ENCODE measurements around the gene IRX2. TPM values are rescaled to one million over a fixed set of nuclear protein-coding genes. Genes with fewer than 3 reads are reported as not detected.

IRX2 gene
- total and polyA plus RNA-seq, 2 of the 8 experiments (the other 6 are each of a cell fraction or from before 2014, with no cell fraction given) = 23.4 to 40.4 TPM

DNA sequence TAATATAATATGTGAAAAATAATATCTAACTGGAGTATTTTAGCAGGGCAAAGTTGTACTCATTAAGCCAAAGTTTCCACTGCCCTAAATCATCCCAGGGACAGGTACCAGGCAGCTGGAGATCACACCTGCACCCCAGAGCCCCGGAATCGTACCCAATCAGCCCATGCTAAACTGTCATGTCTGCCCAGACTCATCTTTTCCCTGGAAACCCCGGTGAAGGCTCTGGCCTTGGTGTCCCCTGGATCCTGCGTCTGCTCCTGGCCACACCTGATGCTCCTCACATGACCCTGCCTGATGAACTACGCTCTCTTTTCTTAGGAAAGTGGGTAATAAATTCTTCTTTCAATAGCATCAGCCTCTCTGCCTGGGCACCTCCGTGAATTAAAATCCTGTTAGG, 15.6 kb upstream of the IRX2 start:
- H3K23me2 ChIP-seq (ENCODE audit: low read depth, low read length) = no peaks in the 10 kb centered on the region
- H3K9ac ChIP-seq (replicated peaks in 1 of 4; ENCODE audit: extremely low read depth in 1 of 4, low read depth in 3 of 4, low read length in 3 of 4) = no peak overlapping the region
- whole genome bisulfite sequencing, 2 experiments (ENCODE audit: extremely low coverage in 1 of 2, insufficient coverage in 1 of 2, insufficient read length in 1 of 2, insufficient replicate concordance in 2 of 2, low coverage in 1 of 2, low lambda C conversion rate in 2 of 2, missing lambda C conversion rate in 1 of 2) = 93% methylated on average over 6 of the region's 6 CpGs; no CpG with 5 or more reads in 1 of the 2 experiments
- no peaks in the 10 kb centered on the region for H3K79me1 ChIP-seq (ENCODE audit: low read depth, low read length)
- H2BK120ac ChIP-seq (replicated peaks; ENCODE audit: low read depth, low read length) = no peak overlapping the region
- no peak overlapping the region for H3K23ac ChIP-seq (ENCODE audit: insufficient read length)
- FAIRE-seq (no peak), DNase-seq (ENCODE audit: low read depth in 1 of 2, low spot score in 2 of 2) (no peak)
- no peaks in the 10 kb centered on the region for H3K36me3 ChIP-seq (ENCODE audit: control insufficient read depth in 2 of 4, insufficient read depth in 4 of 4, low read length in 3 of 4)
- H2BK20ac ChIP-seq (ENCODE audit: low read length) = no peak overlapping the region
- H3K27me3 ChIP-seq (replicated peaks in 1 of 4; ENCODE audit: control insufficient read depth in 3 of 4, extremely low read depth in 1 of 4, insufficient read depth in 3 of 4, low read length in 3 of 4) = peaks cover 0 to 2% (median 0%) of the 10 kb centered on the region in 4 experiments; a peak in 1 of 7 replicates
- H3K4me1 ChIP-seq (replicated peaks in 1 of 4; ENCODE audit: control insufficient read depth in 3 of 4, insufficient read depth in 4 of 4, low read length in 3 of 4) = peaks cover 2 to 10% (median 6%) of the 10 kb centered on the region in 4 experiments; a peak in 6 of 7 replicates
- no peak overlapping the region for H3K27ac ChIP-seq (ENCODE audit: low read depth, low read length)
- H3K4me3 ChIP-seq (ENCODE audit: extremely low read depth in 1 of 4, insufficient read depth in 2 of 4, low read depth in 3 of 4, low read length in 4 of 4) = no peak overlapping the region
- H2AFZ ChIP-seq (ENCODE audit: low read length) = no peak overlapping the region
- no peaks in the 10 kb centered on the region for H3K79me2 ChIP-seq (ENCODE audit: control insufficient read depth in 1 of 2, insufficient read depth in 2 of 2, low read length in 2 of 2)
- no peak overlapping the region for H3K4me2 ChIP-seq (ENCODE audit: insufficient read depth in 1 of 2, low read depth in 2 of 2, low read length in 2 of 2)
- no peak overlapping the region for H2AK5ac ChIP-seq (ENCODE audit: low read depth, low read length)
- no peak overlapping the region for H4K91ac ChIP-seq (replicated peaks; ENCODE audit: insufficient read length, low read length)
- peak overlapping the region; percentile 46; the same call in 1 of the 2 replicates for H2BK15ac ChIP-seq (ENCODE audit: low read length)
- H3K14ac ChIP-seq (ENCODE audit: insufficient read length) = no peak overlapping the region
- CTCF ChIA-PET (ENCODE audit: partially characterized antibody) = no interaction called here
- TF ChIP-seq ASH2L (IDR thresholded peaks at IDR 0.05; ENCODE audit: low read length) (no peak), TCF12 (IDR thresholded peaks at IDR 0.05; ENCODE audit: low read depth, low read length) (no peak)
- no peak overlapping the region for H2BK12ac ChIP-seq (ENCODE audit: low read depth, low read length)
- no peaks in the 10 kb centered on the region for H3K9me3 ChIP-seq (ENCODE audit: insufficient read depth in 2 of 2, low read depth in 1 of 2, low read length in 1 of 2)
- no peak overlapping the region for H2BK5ac ChIP-seq (ENCODE audit: low read depth, low read length)
- H3K4ac ChIP-seq (replicated peaks; ENCODE audit: insufficient read length, low read depth, low read length) = no peak overlapping the region
- POLR2A ChIA-PET (ENCODE audit: partially characterized antibody) = interaction anchor here (1.7 kb wide), 1 partner anchor 13 kb away, joined by 6 read pairs; no protein-coding TSS in a partner anchor
- H4K8ac ChIP-seq (ENCODE audit: extremely low read depth, insufficient read depth, low read length) = no peak overlapping the region
- H4K20me1 ChIP-seq (replicated peaks in 1 of 2; ENCODE audit: control insufficient read depth in 1 of 2, insufficient read depth in 2 of 2, low read length in 2 of 2) = no peaks in the 10 kb centered on the region
- H3K18ac ChIP-seq (ENCODE audit: extremely low read depth, low read length) = no peak overlapping the region
- no peak overlapping the region for H4K5ac ChIP-seq (ENCODE audit: insufficient read length, low read depth, low read length)
- no peak overlapping the region for H3K56ac ChIP-seq (replicated peaks; ENCODE audit: insufficient read length, low read depth, low read length)
